WTC11 (cell line): ENCODE measurements around the gene CFAP99. TPM values are rescaled to one million over a fixed set of nuclear protein-coding genes. Genes with fewer than 3 reads are reported as not detected.

Experiments
- ATAC-seq: fragments of 200-7000 bp; cut with Tn5 transposase; 2 replicates; pipeline ENCODE4 v1.10.0; 2021; ENCODE audit warnings: mild to moderate bottlenecking, moderate library complexity
- CTCF ChIA-PET: fragments of 300-600 bp; sonication (Branson Sonifier 250); formaldehyde crosslinking; loops from one replicate; lab custom pipeline; 2021; ENCODE audit warnings: antibody characterized with exemption; lab: Charles Lee
- POLR2A ChIA-PET: fragments of 350-600 bp; sonication (Branson Sonifier 250); formaldehyde crosslinking; loops from one replicate; lab custom pipeline; 2021; ENCODE audit warnings: antibody characterized with exemption; lab: Charles Lee
- DNase-seq: peaks from one replicate; pipeline ENCODE4 v3.0.0; 2021; ENCODE audit warnings: low spot score
- H3K27ac Mint-ChIP-seq: 2 replicates; pipeline ENCODE4 v1.8.0; 2021; ENCODE audit warnings: mixed read lengths
- H3K27me3 Mint-ChIP-seq: 2 replicates; pipeline ENCODE4 v1.8.0; 2021; ENCODE audit warnings: low read depth, mild to moderate bottlenecking, moderate library complexity, mixed read lengths
- H3K36me3 Mint-ChIP-seq: 2 replicates; pipeline ENCODE4 v1.8.0; 2021; ENCODE audit warnings: mixed read lengths
- H3K4me1 Mint-ChIP-seq: 2 replicates; pipeline ENCODE4 v1.8.0; 2022; ENCODE audit warnings: mixed read lengths
- H3K4me3 Mint-ChIP-seq: 2 replicates; pipeline ENCODE4 v1.8.0; 2021; ENCODE audit warnings: mild to moderate bottlenecking, moderate library complexity, mixed read lengths
- H3K9me3 Mint-ChIP-seq: 2 replicates; pipeline ENCODE4 v1.8.0; 2021; ENCODE audit warnings: mixed read lengths
- CREB1 ChIP-seq: sonication (generic); formaldehyde crosslinking; IDR thresholded peaks from 2 replicates; pipeline ENCODE4 v1.8.0; 2023; ENCODE audit warnings: mild to moderate bottlenecking, missing genetic modification reagents
- ETV6 ChIP-seq: sonication (generic); formaldehyde crosslinking; IDR thresholded peaks from 2 replicates; pipeline ENCODE4 v1.8.1; 2022; ENCODE audit warnings: mild to moderate bottlenecking, missing genetic modification reagents
- GTF2I ChIP-seq: fragments of 250-450 bp; sonication (Bioruptor Pico); conservative IDR thresholded peaks from 2 replicates; pipeline ENCODE4 v1.4.0; 2021; ENCODE audit warnings: mild to moderate bottlenecking
- NR1H2 ChIP-seq: sonication (generic); formaldehyde crosslinking; IDR thresholded peaks from 2 replicates; pipeline ENCODE4 v1.9.0; 2021; ENCODE audit warnings: mild to moderate bottlenecking, moderate library complexity, missing genetic modification reagents
- NR3C1 ChIP-seq: sonication (generic); formaldehyde crosslinking; conservative IDR thresholded peaks from 2 replicates; pipeline ENCODE4 v1.8.1; 2023; ENCODE audit warnings: low read depth, mild to moderate bottlenecking, missing genetic modification reagents
- OVOL2 ChIP-seq: fragments of 250-450 bp; sonication (Bioruptor Pico); IDR thresholded peaks from 2 replicates; pipeline ENCODE4 v1.9.0; 2021; ENCODE audit warnings: mild to moderate bottlenecking, borderline replicate concordance
- TEAD1 ChIP-seq: sonication (generic); formaldehyde crosslinking; IDR thresholded peaks from 2 replicates; pipeline ENCODE4 v1.8.0; 2022; ENCODE audit warnings: mild to moderate bottlenecking, missing genetic modification reagents
- TP53 ChIP-seq: sonication (generic); formaldehyde crosslinking; IDR thresholded peaks from 2 replicates; pipeline ENCODE4 v1.8.1; 2023; ENCODE audit warnings: mild to moderate bottlenecking, missing genetic modification reagents
- ZNF121 ChIP-seq: sonication (generic); formaldehyde crosslinking; IDR thresholded peaks from 2 replicates; pipeline ENCODE4 v1.8.0; 2023; ENCODE audit warnings: missing genetic modification reagents
- ZNF219 ChIP-seq: sonication (generic); formaldehyde crosslinking; IDR thresholded peaks from 2 replicates; pipeline ENCODE4 v1.8.0; 2023; ENCODE audit warnings: missing genetic modification reagents, mild to moderate bottlenecking, borderline replicate concordance
- ZNF416 ChIP-seq: fragments of 250-450 bp; sonication (Bioruptor Pico); IDR thresholded peaks from 2 replicates; pipeline ENCODE4 v1.9.0; 2021; ENCODE audit warnings: mild to moderate bottlenecking, inconsistent platforms
- total RNA-seq: library from RNA; stranded (reverse); gene quantifications from 3 replicates; pipeline ENCODE4 v1.2.3, GENCODE V29; 2021
- TF ChIP-seq, protein P1 (sequence below): sonication (generic); formaldehyde crosslinking; IDR thresholded peaks from 2 replicates; pipeline ENCODE4 v1.8.1; 2023; ENCODE audit warnings: mild to moderate bottlenecking, missing genetic modification reagents
- TF ChIP-seq, protein P2 (sequence below): fragments of 250-450 bp; sonication (Bioruptor Pico); IDR thresholded peaks from 2 replicates; pipeline ENCODE4 v1.9.0; 2021; ENCODE audit warnings: moderate library complexity, mild to moderate bottlenecking, inconsistent platforms, borderline replicate concordance
- TF ChIP-seq, protein P3 (sequence below): fragments of 250-450 bp; sonication (Bioruptor Pico); IDR thresholded peaks from 2 replicates; pipeline ENCODE4 v1.9.0; 2021; ENCODE audit warnings: mild to moderate bottlenecking
- TF ChIP-seq, protein P4 (sequence below): sonication (generic); formaldehyde crosslinking; IDR thresholded peaks from 2 replicates; pipeline ENCODE4 v1.8.1; 2022; ENCODE audit warnings: low read depth, missing genetic modification reagents, borderline replicate concordance
- TF ChIP-seq, protein P5 (sequence below): sonication (generic); formaldehyde crosslinking; IDR thresholded peaks from 2 replicates; pipeline ENCODE4 v1.8.0; 2023; ENCODE audit warnings: mild to moderate bottlenecking, missing genetic modification reagents
- TF ChIP-seq, protein P6 (sequence below): sonication (generic); formaldehyde crosslinking; IDR thresholded peaks from 2 replicates; pipeline ENCODE4 v1.8.1; 2022; ENCODE audit warnings: missing genetic modification reagents, borderline replicate concordance

CFAP99 gene
- total RNA-seq, 1 experiment from 2014 or later = not detected

DNA sequence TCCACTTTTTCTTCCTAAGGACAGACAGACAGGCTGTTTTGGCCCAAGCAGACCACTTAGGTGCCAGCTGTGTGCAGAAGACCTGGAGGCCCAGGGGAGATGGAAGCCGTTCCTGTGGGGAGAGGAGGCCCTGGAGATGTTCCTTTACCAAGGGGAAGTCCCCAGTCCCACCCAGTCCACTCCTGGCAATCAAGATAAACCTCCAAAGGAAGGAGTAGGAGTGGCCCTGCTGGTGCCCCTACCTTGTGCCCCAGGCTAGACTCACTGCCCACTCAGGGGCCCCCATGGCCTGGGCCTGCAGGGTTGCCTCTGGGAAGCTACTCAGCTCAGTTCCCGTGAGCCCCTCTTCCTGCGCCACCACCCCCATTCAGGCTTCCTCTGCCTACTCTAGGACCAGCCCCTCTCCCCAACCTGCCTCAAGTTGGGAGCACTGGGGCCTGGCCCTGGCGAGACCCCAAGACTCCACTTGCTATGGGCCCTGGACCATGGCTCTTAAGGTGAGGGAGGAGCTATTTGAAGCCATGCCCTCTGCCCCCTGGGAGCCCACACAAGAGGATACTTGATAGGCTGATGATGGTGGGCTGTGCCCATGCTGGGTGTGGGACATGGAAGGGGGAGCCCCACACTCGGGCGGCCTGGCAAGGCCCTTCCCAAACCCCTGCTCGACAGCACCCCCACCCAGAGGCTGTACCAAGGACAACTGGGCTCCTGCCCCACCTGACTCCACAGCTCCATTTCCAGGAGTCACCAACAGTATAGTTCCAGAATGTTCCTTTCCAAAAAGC lies 25.4 kb downstream of the CFAP99 start:
- Mint-ChIP-seq H3K4me3 (no peak overlapping the region), H3K27me3 (no peaks in the 10 kb centered on the region; the same call in 1 of the 2 replicates), H3K36me3 (no peaks in the 10 kb centered on the region), H3K9me3 (no peaks in the 10 kb centered on the region), H3K4me1 (peaks cover 2% of the 10 kb centered on the region; the same call in 1 of the 2 replicates), H3K27ac (no peak overlapping the region)
- no peak for DNase-seq
- ChIA-PET CTCF (interaction anchor here (1.0 to 3.4 kb wide), 3 partner anchors 16 to 224 kb away, joined by 3 to 44 read pairs (median 3); no protein-coding TSS in a partner anchor), POLR2A (no interaction called here)
- TF ChIP-seq OVOL2 (CRISPR knock-in tag) (no peak), CREB1 (CRISPR knock-in tag) (no peak), ETV6 (CRISPR knock-in tag) (no peak), NR3C1 (no peak), TEAD1 (CRISPR knock-in tag) (no peak), TP53 (CRISPR knock-in tag) (no peak), ZNF416 (CRISPR knock-in tag) (no peak), GTF2I (CRISPR knock-in tag) (no peak), ZNF219 (CRISPR knock-in tag) (no peak), ZNF121 (no peak), NR1H2 (no peak)
- TF ChIP-seq, protein P1, sequence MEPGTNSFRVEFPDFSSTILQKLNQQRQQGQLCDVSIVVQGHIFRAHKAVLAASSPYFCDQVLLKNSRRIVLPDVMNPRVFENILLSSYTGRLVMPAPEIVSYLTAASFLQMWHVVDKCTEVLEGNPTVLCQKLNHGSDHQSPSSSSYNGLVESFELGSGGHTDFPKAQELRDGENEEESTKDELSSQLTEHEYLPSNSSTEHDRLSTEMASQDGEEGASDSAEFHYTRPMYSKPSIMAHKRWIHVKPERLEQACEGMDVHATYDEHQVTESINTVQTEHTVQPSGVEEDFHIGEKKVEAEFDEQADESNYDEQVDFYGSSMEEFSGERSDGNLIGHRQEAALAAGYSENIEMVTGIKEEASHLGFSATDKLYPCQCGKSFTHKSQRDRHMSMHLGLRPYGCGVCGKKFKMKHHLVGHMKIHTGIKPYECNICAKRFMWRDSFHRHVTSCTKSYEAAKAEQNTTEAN (CRISPR knock-in tag) = no peak
- TF ChIP-seq, protein P2, sequence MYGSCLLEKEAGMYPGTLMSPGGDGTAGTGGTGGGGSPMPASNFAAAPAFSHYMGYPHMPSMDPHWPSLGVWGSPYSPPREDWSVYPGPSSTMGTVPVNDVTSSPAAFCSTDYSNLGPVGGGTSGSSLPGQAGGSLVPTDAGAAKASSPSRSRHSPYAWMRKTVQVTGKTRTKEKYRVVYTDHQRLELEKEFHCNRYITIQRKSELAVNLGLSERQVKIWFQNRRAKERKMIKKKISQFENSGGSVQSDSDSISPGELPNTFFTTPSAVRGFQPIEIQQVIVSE (CRISPR knock-in tag) = no peak
- TF ChIP-seq, protein P3, sequence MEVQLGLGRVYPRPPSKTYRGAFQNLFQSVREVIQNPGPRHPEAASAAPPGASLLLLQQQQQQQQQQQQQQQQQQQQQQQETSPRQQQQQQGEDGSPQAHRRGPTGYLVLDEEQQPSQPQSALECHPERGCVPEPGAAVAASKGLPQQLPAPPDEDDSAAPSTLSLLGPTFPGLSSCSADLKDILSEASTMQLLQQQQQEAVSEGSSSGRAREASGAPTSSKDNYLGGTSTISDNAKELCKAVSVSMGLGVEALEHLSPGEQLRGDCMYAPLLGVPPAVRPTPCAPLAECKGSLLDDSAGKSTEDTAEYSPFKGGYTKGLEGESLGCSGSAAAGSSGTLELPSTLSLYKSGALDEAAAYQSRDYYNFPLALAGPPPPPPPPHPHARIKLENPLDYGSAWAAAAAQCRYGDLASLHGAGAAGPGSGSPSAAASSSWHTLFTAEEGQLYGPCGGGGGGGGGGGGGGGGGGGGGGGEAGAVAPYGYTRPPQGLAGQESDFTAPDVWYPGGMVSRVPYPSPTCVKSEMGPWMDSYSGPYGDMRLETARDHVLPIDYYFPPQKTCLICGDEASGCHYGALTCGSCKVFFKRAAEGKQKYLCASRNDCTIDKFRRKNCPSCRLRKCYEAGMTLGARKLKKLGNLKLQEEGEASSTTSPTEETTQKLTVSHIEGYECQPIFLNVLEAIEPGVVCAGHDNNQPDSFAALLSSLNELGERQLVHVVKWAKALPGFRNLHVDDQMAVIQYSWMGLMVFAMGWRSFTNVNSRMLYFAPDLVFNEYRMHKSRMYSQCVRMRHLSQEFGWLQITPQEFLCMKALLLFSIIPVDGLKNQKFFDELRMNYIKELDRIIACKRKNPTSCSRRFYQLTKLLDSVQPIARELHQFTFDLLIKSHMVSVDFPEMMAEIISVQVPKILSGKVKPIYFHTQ = no peak
- TF ChIP-seq, protein P4, sequence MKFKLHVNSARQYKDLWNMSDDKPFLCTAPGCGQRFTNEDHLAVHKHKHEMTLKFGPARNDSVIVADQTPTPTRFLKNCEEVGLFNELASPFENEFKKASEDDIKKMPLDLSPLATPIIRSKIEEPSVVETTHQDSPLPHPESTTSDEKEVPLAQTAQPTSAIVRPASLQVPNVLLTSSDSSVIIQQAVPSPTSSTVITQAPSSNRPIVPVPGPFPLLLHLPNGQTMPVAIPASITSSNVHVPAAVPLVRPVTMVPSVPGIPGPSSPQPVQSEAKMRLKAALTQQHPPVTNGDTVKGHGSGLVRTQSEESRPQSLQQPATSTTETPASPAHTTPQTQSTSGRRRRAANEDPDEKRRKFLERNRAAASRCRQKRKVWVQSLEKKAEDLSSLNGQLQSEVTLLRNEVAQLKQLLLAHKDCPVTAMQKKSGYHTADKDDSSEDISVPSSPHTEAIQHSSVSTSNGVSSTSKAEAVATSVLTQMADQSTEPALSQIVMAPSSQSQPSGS (CRISPR knock-in tag) = no peak
- TF ChIP-seq, protein P5, sequence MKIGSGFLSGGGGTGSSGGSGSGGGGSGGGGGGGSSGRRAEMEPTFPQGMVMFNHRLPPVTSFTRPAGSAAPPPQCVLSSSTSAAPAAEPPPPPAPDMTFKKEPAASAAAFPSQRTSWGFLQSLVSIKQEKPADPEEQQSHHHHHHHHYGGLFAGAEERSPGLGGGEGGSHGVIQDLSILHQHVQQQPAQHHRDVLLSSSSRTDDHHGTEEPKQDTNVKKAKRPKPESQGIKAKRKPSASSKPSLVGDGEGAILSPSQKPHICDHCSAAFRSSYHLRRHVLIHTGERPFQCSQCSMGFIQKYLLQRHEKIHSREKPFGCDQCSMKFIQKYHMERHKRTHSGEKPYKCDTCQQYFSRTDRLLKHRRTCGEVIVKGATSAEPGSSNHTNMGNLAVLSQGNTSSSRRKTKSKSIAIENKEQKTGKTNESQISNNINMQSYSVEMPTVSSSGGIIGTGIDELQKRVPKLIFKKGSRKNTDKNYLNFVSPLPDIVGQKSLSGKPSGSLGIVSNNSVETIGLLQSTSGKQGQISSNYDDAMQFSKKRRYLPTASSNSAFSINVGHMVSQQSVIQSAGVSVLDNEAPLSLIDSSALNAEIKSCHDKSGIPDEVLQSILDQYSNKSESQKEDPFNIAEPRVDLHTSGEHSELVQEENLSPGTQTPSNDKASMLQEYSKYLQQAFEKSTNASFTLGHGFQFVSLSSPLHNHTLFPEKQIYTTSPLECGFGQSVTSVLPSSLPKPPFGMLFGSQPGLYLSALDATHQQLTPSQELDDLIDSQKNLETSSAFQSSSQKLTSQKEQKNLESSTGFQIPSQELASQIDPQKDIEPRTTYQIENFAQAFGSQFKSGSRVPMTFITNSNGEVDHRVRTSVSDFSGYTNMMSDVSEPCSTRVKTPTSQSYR = no peak
- TF ChIP-seq, protein P6, sequence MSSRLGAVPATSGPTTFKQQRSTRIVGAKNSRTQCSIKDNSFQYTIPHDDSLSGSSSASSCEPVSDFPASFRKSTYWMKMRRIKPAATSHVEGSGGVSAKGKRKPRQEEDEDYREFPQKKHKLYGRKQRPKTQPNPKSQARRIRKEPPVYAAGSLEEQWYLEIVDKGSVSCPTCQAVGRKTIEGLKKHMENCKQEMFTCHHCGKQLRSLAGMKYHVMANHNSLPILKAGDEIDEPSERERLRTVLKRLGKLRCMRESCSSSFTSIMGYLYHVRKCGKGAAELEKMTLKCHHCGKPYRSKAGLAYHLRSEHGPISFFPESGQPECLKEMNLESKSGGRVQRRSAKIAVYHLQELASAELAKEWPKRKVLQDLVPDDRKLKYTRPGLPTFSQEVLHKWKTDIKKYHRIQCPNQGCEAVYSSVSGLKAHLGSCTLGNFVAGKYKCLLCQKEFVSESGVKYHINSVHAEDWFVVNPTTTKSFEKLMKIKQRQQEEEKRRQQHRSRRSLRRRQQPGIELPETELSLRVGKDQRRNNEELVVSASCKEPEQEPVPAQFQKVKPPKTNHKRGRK (CRISPR knock-in tag) = no peak
- ATAC-seq = no peak
